ENCODE data around the gene LETMD1. TPM values are rescaled to one million over a fixed set of nuclear protein-coding genes. Genes with fewer than 3 reads are reported as not detected.

LETMD1 gene
- total and polyA plus RNA-seq, 8 donors = 33.6 to 527 (median 79.7) TPM

GRCh38 chr12:51049525-51049924 is 1.4 kb downstream of the LETMD1 start:
- peak overlapping the region in 3 of 4 donors; percentile 77 to 90 (median 86) for H3K4me3 ChIP-seq
- WGBS, 5 donors = 36 to 60% (median 47%) methylated on average over 3 of the region's 3 CpGs

GRCh38 chr12:51051787-51052186 is 3.7 kb downstream of the LETMD1 start:
- TF ChIP-seq POLR2A (IDR thresholded peaks at IDR 0.05) = no peak
- TF ChIP-seq CTCF (IDR thresholded peaks at IDR 0.05) = no peak
- no peak for TF ChIP-seq POLR2AphosphoS5 (IDR thresholded peaks at IDR 0.05)
- TF ChIP-seq EP300 (IDR thresholded peaks at IDR 0.05) = no peak
- no peak overlapping the region for H3K27ac ChIP-seq
- DNase-seq = no peak
- H3K4me3 ChIP-seq = no peak overlapping the region
- H3K27me3 ChIP-seq = no peaks in the 10 kb centered on the region
- H3K4me1 ChIP-seq = peaks cover 21 to 42% (median 28%) of the 10 kb centered on the region in 4 donors
- H3K36me3 ChIP-seq = peaks cover 54 to 68% (median 62%) of the 10 kb centered on the region in 4 donors
- WGBS, 5 donors = 54 to 74% (median 69%) methylated on average over 4 of the region's 4 CpGs
- intact Hi-C loops (cut with DNase I; ENCODE audit: low total_unique reads) = no loop called here
- H3K9me3 ChIP-seq = no peaks in the 10 kb centered on the region

More at GRCh38 chr12:51049525-51049924, 1.4 kb downstream of the LETMD1 start:
- Histone ChIP-seq H3K36me3 (peaks cover 35 to 45% (median 40%) of the 10 kb centered on the region in 4 donors), H3K4me1 (peaks cover 22 to 43% (median 29%) of the 10 kb centered on the region in 4 donors), H3K9me3 (no peaks in the 10 kb centered on the region), H3K27ac (peak overlapping the region in 4 of 5 donors; percentile 95 to 98 (median 97)), H3K27me3 (no peaks in the 10 kb centered on the region)
- intact Hi-C loops (cut with DNase I; ENCODE audit: low total_unique reads) = no loop called here
- DNase-seq = no peak
- TF ChIP-seq POLR2AphosphoS5 (IDR thresholded peaks at IDR 0.05) = no peak
- no peak for TF ChIP-seq POLR2A (IDR thresholded peaks at IDR 0.05)
- TF ChIP-seq EP300 (IDR thresholded peaks at IDR 0.05) = no peak
- no peak for TF ChIP-seq CTCF (IDR thresholded peaks at IDR 0.05)

GRCh38 chr12:51055060-51055459 is 6.9 kb downstream of the LETMD1 start:
- Histone ChIP-seq H3K27me3 (no peaks in the 10 kb centered on the region), H3K4me3 (no peak overlapping the region), H3K4me1 (peaks cover 0 to 17% (median 4%) of the 10 kb centered on the region in 4 donors), H3K27ac (no peak overlapping the region), H3K9me3 (no peaks in the 10 kb centered on the region), H3K36me3 (peaks cover 82 to 98% (median 94%) of the 10 kb centered on the region in 4 donors)
- WGBS, 5 donors = 71 to 97% (median 94%) methylated on average over 2 of the region's 2 CpGs
- intact Hi-C loops (cut with DNase I; ENCODE audit: low total_unique reads) = no loop called here
- TF ChIP-seq CTCF (IDR thresholded peaks at IDR 0.05) = no peak
- no peak for TF ChIP-seq EP300 (IDR thresholded peaks at IDR 0.05)
- no peak for TF ChIP-seq POLR2AphosphoS5 (IDR thresholded peaks at IDR 0.05)
- no peak for TF ChIP-seq POLR2A (IDR thresholded peaks at IDR 0.05)
- no peak for DNase-seq

- H3K4me1 ChIP-seq = peaks cover 0 to 5% (median 0%) of the 10 kb centered on the region in 4 donors
- DNase-seq = no peak
- no peaks in the 10 kb centered on the region for H3K9me3 ChIP-seq
- no peaks in the 10 kb centered on the region for H3K27me3 ChIP-seq
- intact Hi-C loops (cut with DNase I; ENCODE audit: low total_unique reads) = no loop called here
- peaks cover 81 to 100% (median 99%) of the 10 kb centered on the region in 4 donors for H3K36me3 ChIP-seq
- TF ChIP-seq CTCF (IDR thresholded peaks at IDR 0.05) (no peak), POLR2AphosphoS5 (IDR thresholded peaks at IDR 0.05) (no peak)
- H3K4me3 ChIP-seq = no peak overlapping the region
- 69 to 85% (median 82%) methylated on average over 5 of the region's 5 CpGs for WGBS, 5 donors
- H3K27ac ChIP-seq = no peak overlapping the region
Measured at GRCh38 chr12:51056242-51056641, 8.1 kb downstream of the LETMD1 start.

Measured in stomach (tissue), 9 donors.